Keratinocyte (primary cell): ENCODE results near the gene INPP5A. TPM values are rescaled to one million over a fixed set of nuclear protein-coding genes. Genes with fewer than 3 reads are reported as not detected.

ENCODE experiments used
- DNase-seq: peaks from one replicate; pipeline ENCODE4 v3.0.0-alpha.2; 2011; ENCODE audit warnings: low read depth, missing footprints, low spot score
- FAIRE-seq: peaks from 2 replicates; lab custom pipeline; 2011; peaks lifted over from hg19 to GRCh38; lab: Jason Lieb, UNC
- H2AFZ ChIP-seq: 2 replicates; pipeline ENCODE4 v1.6.0; 2012; ENCODE audit warnings: low read length, control low read depth, inconsistent platforms; ENCODE audit not compliant: control insufficient read depth
- H3K27ac ChIP-seq: 2 replicates; pipeline ENCODE4 v1.5.1; 2011; ENCODE audit warnings: low read length; ENCODE audit not compliant: control insufficient read depth, insufficient read depth
- H3K27me3 ChIP-seq: 3 replicates; pipeline ENCODE4 v1.6.0; 2011; ENCODE audit warnings: low read length; ENCODE audit not compliant: control insufficient read depth, insufficient read depth; ENCODE audit errors: extremely low read depth
- H3K36me3 ChIP-seq, 2 experiments: 2 replicates in 1 of 2; 3 replicates in 1 of 2; pipeline ENCODE4 v1.5.1; 2011; ENCODE audit warnings: low read length in 2 of 2, mild to moderate bottlenecking in 1 of 2; ENCODE audit not compliant: control insufficient read depth in 2 of 2, insufficient read depth in 2 of 2; ENCODE audit errors: extremely low read depth in 1 of 2
- H3K4me1 ChIP-seq: 3 replicates; pipeline ENCODE4 v1.5.1; 2011; ENCODE audit warnings: low read length; ENCODE audit not compliant: control insufficient read depth, insufficient read depth; ENCODE audit errors: extremely low read depth
- H3K4me2 ChIP-seq: 3 replicates; pipeline ENCODE4 v1.6.0; 2011; ENCODE audit warnings: low read depth, low read length; ENCODE audit not compliant: control insufficient read depth, insufficient read depth; ENCODE audit errors: extremely low read depth
- H3K4me3 ChIP-seq, 3 experiments: fragments of 200-600 bp in 1 of 3; sonication (generic) in 1 of 3; 2 replicates in 2 of 3; 3 replicates in 1 of 3; pipeline ENCODE4 v1.5.1; 2011 to 2016; ENCODE audit warnings: low read length in 3 of 3, mild to moderate bottlenecking in 3 of 3, control low read depth in 2 of 3, inconsistent platforms in 1 of 3, low read depth in 1 of 3, mixed read lengths in 1 of 3, mixed run types in 1 of 3, moderate library complexity in 1 of 3; ENCODE audit not compliant: control insufficient read depth in 2 of 3, insufficient read depth in 2 of 3; ENCODE audit errors: extremely low read depth in 1 of 3
- H3K79me2 ChIP-seq: 2 replicates; pipeline ENCODE4 v1.6.0; 2012; ENCODE audit warnings: low read length; ENCODE audit not compliant: control insufficient read depth, insufficient read depth
- H3K9ac ChIP-seq: 3 replicates; pipeline ENCODE4 v1.6.0; 2011; ENCODE audit warnings: low read length; ENCODE audit not compliant: control insufficient read depth, insufficient read depth; ENCODE audit errors: extremely low read depth
- H3K9me1 ChIP-seq: 3 replicates; pipeline ENCODE4 v1.6.0; 2011; ENCODE audit warnings: low read length; ENCODE audit not compliant: control insufficient read depth, insufficient read depth; ENCODE audit errors: extremely low read depth
- H3K9me3 ChIP-seq: 2 replicates; pipeline ENCODE4 v1.5.1; 2012; ENCODE audit warnings: low read depth, low read length; ENCODE audit not compliant: control insufficient read depth
- H4K20me1 ChIP-seq: 3 replicates; pipeline ENCODE4 v1.6.0; 2011; ENCODE audit warnings: low read length; ENCODE audit not compliant: control insufficient read depth, insufficient read depth; ENCODE audit errors: extremely low read depth
- EZH2 ChIP-seq: IDR thresholded peaks from one replicate; pipeline ENCODE4 v1.6.1; 2012; ENCODE audit warnings: inconsistent platforms, mild to moderate bottlenecking, low read length, moderate library complexity
- dilution Hi-C: fragments of 300-500 bp; cut with MboI; formaldehyde crosslinking; loops from one replicate; pipeline ENCODE4 v1.7.0; 2020; ENCODE audit warnings: low sequenced_read_pairs; ENCODE audit not compliant: extremely low pct_ligation_motif_present
- polyA plus RNA-seq, 5 experiments: library from polyadenylated mRNA; depleted of rRNA in 3 of 5; stranded (reverse) in 3 of 5; stranded (forward) in 1 of 5; unstranded in 1 of 5; fragments of >200 nt; gene quantifications; 1 replicate in 1 of 5; 2 replicates in 3 of 5; 3 replicates in 1 of 5; pipeline versions ENCODE4 v1.2.1 to v1.2.3, GENCODE V29; 2011 to 2012; ENCODE audit warnings: missing spikeins in 2 of 5, low read depth in 1 of 5, low replicate concordance in 1 of 5
- TF ChIP-seq, protein P1 (sequence below), 3 experiments: IDR thresholded peaks in 1 of 3; conservative IDR thresholded peaks in 1 of 3; optimal IDR thresholded peaks in 1 of 3; 2 replicates in 2 of 3; 3 replicates in 1 of 3; pipeline versions ENCODE3 to v1.5.1; 2011; ENCODE audit warnings: low read length in 3 of 3, mild to moderate bottlenecking in 3 of 3, moderate library complexity in 2 of 3, control low read depth in 1 of 3, inconsistent platforms in 1 of 3; ENCODE audit not compliant: insufficient read depth in 2 of 3; ENCODE audit errors: extremely low read depth in 1 of 3

INPP5A gene
- polyA plus RNA-seq, 1 donor (not counting 4 experiments of a cell fraction or from before 2014, with no cell fraction given): 11.2 TPM

DNA sequence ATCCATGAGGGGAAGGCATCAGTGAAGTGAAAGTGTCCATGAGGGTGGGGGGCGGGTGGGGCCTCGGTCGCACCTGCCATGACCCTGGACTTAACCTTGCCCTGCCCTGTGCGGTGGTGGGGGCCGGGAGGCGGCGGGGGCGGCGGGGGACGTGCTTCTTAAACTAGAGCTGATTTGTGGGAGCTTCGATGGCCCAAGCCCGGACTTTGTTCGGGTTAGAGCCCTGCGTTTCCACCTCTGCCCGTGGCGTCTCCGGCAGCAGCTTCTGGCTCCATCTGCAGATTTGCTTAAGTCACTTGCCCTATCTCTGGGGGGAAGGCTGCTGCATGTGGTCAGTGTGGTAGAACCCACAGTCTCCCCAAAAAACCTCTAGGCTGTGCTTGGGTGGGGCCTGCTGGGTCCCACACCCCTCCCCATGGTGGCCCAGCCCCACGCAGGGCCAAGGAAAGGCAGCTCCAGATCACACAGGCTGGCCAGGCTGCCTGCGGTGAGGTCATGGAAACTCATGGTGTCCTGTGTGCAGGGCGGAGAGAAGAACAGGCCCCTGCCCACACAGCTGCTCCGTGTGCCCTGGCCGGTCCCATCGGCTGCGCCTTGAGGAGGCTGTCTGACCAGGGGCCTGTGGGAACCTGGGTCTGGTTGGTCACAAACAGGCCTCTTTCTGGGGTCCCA is 93.2 kb downstream of the INPP5A start:
- no peak for TF ChIP-seq EZH2
- TF ChIP-seq, protein P1, sequence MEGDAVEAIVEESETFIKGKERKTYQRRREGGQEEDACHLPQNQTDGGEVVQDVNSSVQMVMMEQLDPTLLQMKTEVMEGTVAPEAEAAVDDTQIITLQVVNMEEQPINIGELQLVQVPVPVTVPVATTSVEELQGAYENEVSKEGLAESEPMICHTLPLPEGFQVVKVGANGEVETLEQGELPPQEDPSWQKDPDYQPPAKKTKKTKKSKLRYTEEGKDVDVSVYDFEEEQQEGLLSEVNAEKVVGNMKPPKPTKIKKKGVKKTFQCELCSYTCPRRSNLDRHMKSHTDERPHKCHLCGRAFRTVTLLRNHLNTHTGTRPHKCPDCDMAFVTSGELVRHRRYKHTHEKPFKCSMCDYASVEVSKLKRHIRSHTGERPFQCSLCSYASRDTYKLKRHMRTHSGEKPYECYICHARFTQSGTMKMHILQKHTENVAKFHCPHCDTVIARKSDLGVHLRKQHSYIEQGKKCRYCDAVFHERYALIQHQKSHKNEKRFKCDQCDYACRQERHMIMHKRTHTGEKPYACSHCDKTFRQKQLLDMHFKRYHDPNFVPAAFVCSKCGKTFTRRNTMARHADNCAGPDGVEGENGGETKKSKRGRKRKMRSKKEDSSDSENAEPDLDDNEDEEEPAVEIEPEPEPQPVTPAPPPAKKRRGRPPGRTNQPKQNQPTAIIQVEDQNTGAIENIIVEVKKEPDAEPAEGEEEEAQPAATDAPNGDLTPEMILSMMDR (optimal IDR thresholded peaks at IDR 0.05 in 1 of 3, IDR thresholded peaks at IDR 0.05 in 1 of 3, conservative IDR thresholded peaks at IDR 0.05 in 1 of 3; ENCODE audit: extremely low read depth in 1 of 3, insufficient read depth in 2 of 3, low read length in 3 of 3): no peak
- Histone ChIP-seq H3K9me1 (no peaks in the 10 kb centered on the region), H2AFZ (no peak overlapping the region), H3K27ac (no peak overlapping the region), H3K36me3 (no peaks in the 10 kb centered on the region), H3K4me2 (no peak overlapping the region), H3K4me1 (peaks cover 8% of the 10 kb centered on the region), H3K9ac (no peak overlapping the region), H3K9me3 (no peaks in the 10 kb centered on the region), H3K27me3 (no peaks in the 10 kb centered on the region), H3K79me2 (no peaks in the 10 kb centered on the region), H3K4me3 (no peak overlapping the region), H4K20me1 (peaks cover 6% of the 10 kb centered on the region)
- FAIRE-seq: no peak
- dilution Hi-C loops: no loop called here
- no peak for DNase-seq

DNA sequence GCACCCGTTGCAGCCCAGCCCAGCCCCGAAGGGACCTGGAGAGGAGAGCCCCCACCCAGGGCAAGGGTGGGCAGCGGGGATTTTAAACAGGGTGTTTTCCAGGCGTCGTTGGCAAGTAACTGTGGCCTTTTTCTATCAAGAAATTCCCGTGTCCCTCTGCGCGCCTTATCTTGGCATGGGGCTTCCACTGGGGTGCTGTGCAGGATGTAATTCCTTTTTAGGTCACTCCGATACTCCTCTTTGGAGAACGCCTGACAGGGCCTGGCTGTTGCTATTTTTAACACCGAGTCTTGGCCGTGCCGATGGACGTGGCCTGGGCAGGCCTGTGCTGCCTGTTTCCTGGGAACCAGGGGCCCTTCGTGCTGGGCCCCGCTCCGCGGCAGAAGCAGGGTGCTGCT is 93.8 kb downstream of the INPP5A start:
- Histone ChIP-seq H3K9ac (no peak overlapping the region), H3K79me2 (no peaks in the 10 kb centered on the region), H3K4me1 (peaks cover 8% of the 10 kb centered on the region), H3K27ac (no peak overlapping the region), H3K4me2 (no peak overlapping the region), H4K20me1 (peaks cover 6% of the 10 kb centered on the region), H3K4me3 (no peak overlapping the region), H3K36me3 (no peaks in the 10 kb centered on the region), H2AFZ (no peak overlapping the region), H3K9me3 (no peaks in the 10 kb centered on the region), H3K9me1 (no peaks in the 10 kb centered on the region), H3K27me3 (no peaks in the 10 kb centered on the region)
- dilution Hi-C loops: no loop called here
- TF ChIP-seq EZH2: no peak
- TF ChIP-seq, protein P1 (optimal IDR thresholded peaks at IDR 0.05 in 1 of 3, IDR thresholded peaks at IDR 0.05 in 1 of 3, conservative IDR thresholded peaks at IDR 0.05 in 1 of 3; ENCODE audit: extremely low read depth in 1 of 3, insufficient read depth in 2 of 3, low read length in 3 of 3): no peak
- no peak for DNase-seq
- FAIRE-seq: no peak
